ENCODE measurements around the gene RETREG1.

DNA sequence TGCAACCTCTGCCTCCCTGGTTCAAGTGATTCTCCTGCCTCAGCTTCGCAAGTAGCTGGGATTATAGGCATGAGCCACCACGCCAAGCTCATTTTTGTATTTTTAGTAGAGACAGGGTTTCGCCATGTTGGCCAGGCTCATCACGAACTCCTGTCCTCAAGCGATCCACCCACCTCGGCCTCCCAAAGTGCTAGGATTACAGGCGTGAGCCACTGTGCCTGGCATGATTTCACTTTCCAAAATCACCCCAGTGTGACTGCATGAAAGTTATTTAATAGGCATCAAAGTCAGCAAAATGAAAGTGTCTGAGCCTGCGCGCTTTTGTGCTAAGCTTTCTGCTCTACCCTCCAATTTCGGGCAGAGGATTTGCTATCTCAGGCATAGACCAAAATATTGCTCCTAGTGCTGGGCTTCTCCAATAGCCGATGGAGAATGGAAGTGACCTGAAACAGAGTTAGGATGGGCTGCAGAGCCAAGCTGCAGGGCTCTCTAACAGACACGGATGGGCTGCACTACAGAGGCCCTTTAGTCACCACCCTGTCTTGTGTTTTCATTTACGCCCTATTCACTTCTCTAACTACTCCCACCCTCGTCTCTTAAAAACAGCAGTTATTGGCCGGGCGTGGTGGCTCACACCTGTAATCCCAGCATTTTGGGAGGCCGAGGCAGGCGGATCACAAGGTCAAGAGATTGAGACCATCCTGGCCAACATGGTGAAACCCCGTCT is 44.3 kb downstream of the RETREG1 start:
- TF ChIP-seq, protein P1, sequence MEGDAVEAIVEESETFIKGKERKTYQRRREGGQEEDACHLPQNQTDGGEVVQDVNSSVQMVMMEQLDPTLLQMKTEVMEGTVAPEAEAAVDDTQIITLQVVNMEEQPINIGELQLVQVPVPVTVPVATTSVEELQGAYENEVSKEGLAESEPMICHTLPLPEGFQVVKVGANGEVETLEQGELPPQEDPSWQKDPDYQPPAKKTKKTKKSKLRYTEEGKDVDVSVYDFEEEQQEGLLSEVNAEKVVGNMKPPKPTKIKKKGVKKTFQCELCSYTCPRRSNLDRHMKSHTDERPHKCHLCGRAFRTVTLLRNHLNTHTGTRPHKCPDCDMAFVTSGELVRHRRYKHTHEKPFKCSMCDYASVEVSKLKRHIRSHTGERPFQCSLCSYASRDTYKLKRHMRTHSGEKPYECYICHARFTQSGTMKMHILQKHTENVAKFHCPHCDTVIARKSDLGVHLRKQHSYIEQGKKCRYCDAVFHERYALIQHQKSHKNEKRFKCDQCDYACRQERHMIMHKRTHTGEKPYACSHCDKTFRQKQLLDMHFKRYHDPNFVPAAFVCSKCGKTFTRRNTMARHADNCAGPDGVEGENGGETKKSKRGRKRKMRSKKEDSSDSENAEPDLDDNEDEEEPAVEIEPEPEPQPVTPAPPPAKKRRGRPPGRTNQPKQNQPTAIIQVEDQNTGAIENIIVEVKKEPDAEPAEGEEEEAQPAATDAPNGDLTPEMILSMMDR (conservative IDR thresholded peaks at IDR 0.05; ENCODE audit: low read length): no peak
- TF ChIP-seq EZH2phosphoT487 (IDR thresholded peaks at IDR 0.05; ENCODE audit: borderline replicate concordance): no peak
